Measurements from ENCODE around the gene SPATA9.
"Not testable (repeated sequence)": the region's sequence is repeated elsewhere in the genome, so short reads cannot be mapped to it uniquely, and the experiment has no call there.

The SPATA9 gene

GRCh38 chr5:95643152-95643551, 39.6 kb downstream of the SPATA9 start:
- DNase-seq: no peak

GRCh38 chr5:95641741-95642220, 41.0 kb downstream of the SPATA9 start:
- no peak for DNase-seq

GRCh38 chr5:95638632-95639031, 44.2 kb downstream of the SPATA9 start:
- no peak for DNase-seq

- no peak for DNase-seq
These were observed 48.7 kb downstream of the SPATA9 start for GRCh38 chr5:95634081-95634480.

- no peak for DNase-seq
These were observed 49.1 kb downstream of the SPATA9 start for GRCh38 chr5:95633671-95634070.

- not testable (repeated sequence) for DNase-seq
These were observed 49.8 kb downstream of the SPATA9 start for GRCh38 chr5:95632942-95633341.

GRCh38 chr5:95631991-95632675, 50.7 kb downstream of the SPATA9 start:
- peak; percentile 88 for DNase-seq

- no peak for DNase-seq
These were observed 51.4 kb downstream of the SPATA9 start for GRCh38 chr5:95631255-95631958.

- DNase-seq: no peak
These were observed 52.3 kb downstream of the SPATA9 start for GRCh38 chr5:95630394-95630917.

GRCh38 chr5:95628933-95629332, 53.9 kb downstream of the SPATA9 start:
- no peak for DNase-seq

GRCh38 chr5:95627971-95628810, 54.6 kb downstream of the SPATA9 start:
- no peak for DNase-seq

GRCh38 chr5:95626701-95627100, 56.1 kb downstream of the SPATA9 start:
- DNase-seq: no peak

- DNase-seq: no peak
These were observed 58.4 kb downstream of the SPATA9 start for GRCh38 chr5:95624368-95624767.

GRCh38 chr5:95623706-95624105, 59.1 kb downstream of the SPATA9 start:
- no peak for DNase-seq

- peak; percentile 50 for DNase-seq
These were observed 60.8 kb downstream of the SPATA9 start for GRCh38 chr5:95621839-95622629.

- DNase-seq: peak; percentile 41
These were observed 61.6 kb downstream of the SPATA9 start for GRCh38 chr5:95620870-95621838.

GRCh38 chr5:95620030-95620869, 62.5 kb downstream of the SPATA9 start, which contains the start of gene GPR150:
GPR150 (plus strand) TSS chr5:95620087; CDS start chr5:95620276, 189 bp downstream.
- DNase-seq: peak; percentile 41

GRCh38 chr5:95619514-95620029, 63.2 kb downstream of the SPATA9 start:
- no peak for DNase-seq

GRCh38 chr5:95619096-95619495, 63.7 kb downstream of the SPATA9 start:
- DNase-seq: no peak

GRCh38 chr5:95617057-95617456, 65.7 kb downstream of the SPATA9 start:
- no peak for DNase-seq

Data from CD4-positive, alpha-beta T cell treated with Interleukin-4 for 4 hours (primary cell).